Activated T-cell treated with anti-CD3 and anti-CD28 coated beads, Interleukin-2, amount 50 U/mL, for 1 hour (primary cell): Measurements from ENCODE around the gene POFUT2.
"Not testable (repeated sequence)": the region's sequence is repeated elsewhere in the genome, so short reads cannot be mapped to it uniquely, and the experiment has no call there.

Experiments
- DNase-seq: peaks from one replicate; pipeline ENCODE4 v3.0.0-alpha.2; 2020

POFUT2 gene

DNA sequence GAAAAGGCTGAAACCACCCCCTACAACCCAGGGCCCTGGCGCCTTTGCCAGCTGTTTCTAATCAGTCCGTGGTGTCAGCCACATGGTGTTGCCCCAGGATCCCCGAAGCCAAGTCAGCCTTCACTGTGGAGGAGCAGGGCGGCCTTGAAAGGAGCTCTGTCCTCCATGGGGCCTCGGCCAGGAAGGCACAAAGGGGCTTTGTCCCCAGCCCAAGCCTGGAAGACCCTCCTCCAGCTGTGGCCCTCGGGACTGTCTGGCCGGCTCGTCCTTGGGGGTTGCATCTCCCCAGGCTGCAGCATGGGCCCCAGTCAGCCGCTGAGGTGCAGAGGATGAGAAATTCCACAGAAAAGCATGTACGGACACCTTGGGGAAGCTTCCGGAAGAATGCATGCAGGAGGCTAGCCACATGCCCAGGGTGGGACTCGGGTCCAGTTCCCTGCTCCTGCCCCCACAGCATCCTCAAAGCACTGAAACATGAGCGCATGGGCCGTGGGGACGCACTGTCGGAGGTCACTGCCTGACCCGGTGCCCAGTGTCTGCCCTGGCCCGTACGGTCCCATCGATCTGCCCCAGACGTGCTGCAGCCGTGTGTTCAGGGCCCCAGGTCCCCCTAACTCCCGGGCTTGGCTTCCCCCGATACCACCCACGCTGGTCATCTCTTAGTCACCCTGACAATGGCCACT lies 38.6 kb upstream of the POFUT2 start:
- DNase-seq, result no peak

DNA sequence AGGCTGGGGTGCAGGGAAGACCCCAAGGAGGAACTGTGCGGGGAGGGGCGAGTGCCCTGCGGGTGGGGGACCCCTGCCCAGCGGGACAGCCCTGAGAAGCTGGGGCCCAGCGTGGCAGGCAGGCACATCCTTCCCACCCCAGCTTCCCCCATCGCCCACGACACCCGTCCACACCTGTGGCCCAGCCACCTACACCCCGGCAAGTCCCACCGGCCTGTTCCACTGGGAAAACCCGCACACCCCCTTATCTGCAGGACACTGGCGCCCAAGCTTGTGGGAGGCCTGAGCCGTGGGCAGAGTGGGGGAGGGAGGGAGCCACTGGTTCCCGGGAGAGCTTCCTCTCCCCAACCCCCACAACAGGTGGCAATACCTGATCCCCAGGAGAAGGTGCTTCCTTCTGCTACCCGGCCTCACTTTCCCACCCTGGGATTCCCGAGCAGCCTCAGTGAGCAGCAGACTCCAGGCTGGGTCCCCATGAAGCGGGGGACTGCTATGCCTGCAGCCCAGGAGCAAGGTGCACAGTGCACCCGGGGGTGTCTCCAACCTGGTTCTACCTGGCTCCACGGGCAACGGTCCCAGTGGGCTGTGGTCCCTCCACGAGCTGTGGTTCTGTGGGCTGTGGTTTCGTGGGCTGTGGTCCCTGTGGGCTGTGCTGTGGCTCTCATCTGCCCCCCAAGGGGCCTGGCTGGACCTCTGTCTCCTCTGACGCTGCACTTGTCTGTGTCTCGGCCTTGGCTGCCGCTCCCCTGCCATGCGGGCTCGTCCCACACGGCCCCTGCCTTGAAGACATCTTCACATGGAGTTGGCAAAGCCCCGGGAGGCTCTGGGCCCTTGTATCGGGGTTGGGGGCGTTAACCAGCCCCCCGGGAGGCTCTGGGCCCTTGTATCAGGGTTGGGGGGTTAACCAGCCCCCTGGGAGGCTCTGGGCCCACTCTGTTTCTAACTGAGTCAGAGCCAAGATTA lies 37.8 kb upstream of the POFUT2 start:
- DNase-seq, result no peak

DNA sequence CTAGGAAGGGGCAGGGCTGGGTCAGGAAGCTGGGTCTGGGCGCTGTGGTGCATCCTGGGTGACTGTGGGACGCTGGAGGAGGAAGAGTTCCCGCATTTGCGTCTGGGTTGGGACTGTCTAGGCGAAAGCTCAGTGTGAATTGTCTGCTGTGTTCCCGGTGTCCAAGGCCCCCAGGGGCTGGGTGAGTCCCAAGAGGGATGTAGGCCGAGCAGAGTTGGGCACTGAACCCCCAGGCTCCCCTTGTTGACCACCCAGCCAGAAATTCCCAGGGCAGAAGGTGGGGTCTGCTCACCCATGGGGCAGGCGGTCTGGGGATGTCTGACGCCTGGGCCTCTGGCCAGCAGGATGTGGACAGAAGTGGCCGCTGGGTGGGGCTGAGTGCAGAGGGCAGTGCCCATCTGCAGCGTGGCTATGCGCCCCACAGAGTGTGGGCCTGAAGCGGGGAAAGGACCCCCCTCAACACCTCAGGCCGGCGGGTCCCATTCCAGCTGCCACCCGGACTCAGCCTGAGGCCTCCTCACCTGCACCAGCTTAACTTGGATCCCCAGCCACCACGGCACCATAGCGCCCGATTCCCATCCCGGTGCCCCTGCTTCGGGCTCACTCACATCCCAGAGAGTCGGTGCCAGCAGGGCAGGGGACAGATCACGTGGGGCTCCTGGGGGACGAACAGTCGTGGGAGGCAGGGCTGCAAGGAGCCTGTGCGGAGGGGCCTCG lies 37.0 kb upstream of the POFUT2 start:
- no peak for DNase-seq

DNA sequence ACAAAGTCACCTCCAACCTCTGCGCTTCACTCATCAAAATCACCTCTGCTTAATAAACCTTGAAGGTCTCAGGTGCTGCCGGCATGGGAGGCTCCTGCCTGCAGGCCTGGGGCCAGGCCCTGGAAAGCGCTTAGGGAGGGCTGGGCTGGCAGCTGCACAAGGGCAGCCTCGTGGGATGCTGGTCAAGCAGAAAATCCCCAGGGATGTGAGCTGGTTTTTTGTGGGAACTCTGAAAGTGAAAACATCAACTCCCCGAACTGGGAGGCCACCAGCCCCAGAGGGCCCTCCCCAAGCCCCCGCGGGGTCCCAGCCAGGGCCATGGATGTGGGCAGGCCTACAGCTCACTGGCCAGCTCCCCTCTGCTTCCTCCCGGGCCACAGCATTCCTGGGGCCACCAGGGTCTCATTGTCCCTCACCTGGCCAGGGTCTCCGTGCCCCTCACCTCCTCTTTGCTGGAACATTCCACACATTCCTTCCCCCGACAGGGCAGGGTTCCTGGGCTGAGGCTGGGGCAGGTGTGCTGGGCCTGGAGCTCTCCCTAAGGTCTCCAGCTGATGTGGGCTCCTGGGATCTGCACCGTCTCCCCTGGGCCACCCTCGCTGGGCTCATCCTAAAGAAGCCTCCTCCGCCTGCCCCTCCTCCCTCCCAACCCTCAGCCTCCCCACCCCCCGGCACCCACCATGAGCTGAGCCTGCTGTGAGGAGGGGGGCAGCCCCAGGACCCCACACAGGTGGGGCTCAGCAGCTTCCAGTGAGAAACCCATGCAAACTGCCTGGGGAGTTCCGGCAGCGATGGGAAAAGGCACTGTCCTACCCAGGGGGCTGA lies 36.0 kb upstream of the POFUT2 start:
- no peak for DNase-seq

DNA sequence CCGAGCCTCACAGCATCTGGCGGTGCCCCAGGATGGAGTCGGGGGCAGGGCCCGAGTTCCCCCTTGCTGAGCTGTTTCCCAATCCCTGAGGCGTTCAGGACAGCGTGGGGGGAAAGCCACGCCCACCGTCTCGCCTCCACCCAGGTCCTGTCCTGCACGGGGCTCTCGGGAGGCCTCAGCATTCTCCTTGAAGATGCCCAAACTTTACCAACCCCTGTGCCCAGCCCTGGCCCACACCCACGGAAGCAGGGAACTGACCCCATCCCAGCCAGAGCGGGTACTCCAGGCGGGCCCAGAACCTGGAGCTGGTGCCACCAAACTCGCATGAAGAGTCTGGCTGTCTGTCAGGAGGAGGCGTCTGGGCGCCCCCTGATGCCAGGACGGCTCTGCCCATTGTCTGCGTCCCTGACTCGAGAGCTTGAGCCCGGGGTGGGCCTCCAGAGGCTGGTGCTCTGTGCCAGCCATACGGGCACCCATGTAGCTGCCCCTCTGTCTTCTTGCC lies 35.3 kb upstream of the POFUT2 start:
- DNase-seq, result no peak

DNA sequence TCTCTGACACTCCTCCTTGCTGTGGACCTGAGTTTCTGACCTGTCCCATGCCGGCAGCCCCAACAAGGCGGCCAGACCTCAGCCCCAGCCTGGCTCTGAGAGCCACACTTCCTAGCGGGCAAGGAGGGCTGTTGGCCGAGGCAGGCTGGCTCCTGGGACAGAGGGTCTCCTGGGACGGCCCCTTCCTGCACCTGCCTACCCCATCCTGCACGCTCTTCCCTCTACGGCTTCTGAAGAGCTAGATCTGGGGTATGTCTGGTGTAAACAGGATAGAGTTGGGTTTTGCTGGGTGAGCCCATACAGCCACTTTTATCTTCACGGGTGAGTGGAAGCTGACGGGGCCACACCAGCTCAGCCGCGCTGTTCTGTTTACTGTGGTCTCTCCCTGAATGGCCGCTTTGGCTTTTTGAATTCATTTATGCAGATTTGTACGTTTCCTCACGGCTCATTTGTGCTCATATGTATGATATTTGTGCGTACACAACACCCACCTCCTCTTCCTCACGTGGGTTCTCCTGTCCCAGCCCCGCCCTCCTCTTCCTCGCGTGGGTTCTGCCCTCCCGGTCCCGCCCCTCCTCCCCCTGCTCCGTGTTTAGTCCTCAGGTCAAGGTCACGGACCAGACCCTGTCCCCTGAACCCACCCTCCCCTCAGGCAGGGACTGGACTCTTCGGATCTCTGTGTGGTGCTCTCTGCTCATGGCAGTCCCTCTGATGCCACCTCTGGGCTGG lies 34.7 kb upstream of the POFUT2 start:
- DNase-seq, result peak; percentile 38

DNA sequence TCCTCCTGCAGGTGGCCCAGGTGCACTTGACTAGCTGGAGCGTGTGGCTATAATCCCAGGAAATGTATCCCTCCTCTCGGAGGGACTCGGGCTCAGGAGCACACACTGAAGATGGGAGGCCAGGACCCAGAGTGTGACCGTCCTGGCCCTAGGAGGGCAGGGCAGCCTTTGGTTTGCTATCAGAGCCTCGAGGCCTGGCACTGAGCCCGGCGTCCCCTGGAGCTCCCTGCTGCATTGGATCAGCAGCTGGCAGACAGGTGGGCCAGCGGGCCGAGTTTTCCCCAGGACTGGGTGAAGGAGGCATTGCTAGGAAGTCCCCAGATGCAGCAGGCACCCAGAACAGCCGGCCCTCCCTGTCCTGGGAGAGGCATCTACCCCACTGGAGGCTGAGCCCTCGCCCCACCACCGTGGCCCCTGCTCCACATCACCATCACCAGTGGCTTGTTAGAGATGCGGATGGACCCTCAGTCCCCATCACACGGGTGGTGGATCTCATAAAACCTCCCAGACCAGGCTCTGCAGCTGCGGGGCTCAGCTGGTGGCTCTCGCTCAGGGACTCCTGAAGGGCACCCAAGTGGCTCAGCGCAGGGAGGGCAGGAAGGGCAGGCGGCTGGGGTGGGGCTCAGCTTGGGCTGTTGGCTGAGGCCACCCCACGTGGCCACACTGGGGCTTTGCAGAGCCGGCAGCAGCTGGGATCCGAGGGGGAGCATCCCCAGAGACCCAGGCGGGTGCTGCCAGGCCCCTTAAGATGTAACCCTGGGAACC lies 32.7 kb upstream of the POFUT2 start:
- no peak for DNase-seq

DNA sequence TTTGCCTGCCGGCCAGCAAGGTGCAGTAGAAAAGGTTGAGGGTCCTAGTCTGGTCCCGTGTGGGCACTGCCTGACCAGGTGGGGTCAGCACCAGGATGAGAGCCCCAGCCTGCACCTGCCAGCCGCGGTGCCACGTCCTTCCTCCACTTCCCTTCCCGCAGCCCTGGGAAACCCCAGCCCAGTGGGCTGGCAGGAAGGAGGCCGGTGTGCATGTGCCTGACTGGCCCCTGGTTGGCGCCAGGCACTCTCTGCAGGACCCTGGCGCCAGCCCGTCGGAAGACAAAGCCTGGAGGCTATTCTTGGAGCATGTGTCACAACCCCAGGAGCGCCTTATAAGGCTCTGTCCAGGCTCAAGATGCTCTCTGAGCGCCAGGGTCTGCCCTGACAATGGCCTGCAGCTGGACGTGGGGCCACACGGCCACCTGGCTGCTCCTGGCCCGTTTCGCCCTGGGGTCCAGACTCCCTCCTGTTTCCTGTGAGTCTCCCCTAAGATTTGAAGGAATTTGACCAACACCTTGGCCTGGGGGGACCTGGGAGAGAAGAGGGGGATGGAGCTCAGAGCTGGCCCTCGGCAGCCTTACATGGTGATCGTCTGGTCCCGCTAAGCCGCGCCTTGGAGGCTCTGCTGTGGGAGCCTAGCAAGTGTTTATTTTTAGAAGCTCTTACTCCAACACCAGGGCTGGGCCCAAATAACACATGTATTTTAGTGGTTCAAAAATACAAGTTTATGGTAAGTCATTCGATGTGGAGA lies 31.9 kb upstream of the POFUT2 start:
- DNase-seq, result no peak

DNA sequence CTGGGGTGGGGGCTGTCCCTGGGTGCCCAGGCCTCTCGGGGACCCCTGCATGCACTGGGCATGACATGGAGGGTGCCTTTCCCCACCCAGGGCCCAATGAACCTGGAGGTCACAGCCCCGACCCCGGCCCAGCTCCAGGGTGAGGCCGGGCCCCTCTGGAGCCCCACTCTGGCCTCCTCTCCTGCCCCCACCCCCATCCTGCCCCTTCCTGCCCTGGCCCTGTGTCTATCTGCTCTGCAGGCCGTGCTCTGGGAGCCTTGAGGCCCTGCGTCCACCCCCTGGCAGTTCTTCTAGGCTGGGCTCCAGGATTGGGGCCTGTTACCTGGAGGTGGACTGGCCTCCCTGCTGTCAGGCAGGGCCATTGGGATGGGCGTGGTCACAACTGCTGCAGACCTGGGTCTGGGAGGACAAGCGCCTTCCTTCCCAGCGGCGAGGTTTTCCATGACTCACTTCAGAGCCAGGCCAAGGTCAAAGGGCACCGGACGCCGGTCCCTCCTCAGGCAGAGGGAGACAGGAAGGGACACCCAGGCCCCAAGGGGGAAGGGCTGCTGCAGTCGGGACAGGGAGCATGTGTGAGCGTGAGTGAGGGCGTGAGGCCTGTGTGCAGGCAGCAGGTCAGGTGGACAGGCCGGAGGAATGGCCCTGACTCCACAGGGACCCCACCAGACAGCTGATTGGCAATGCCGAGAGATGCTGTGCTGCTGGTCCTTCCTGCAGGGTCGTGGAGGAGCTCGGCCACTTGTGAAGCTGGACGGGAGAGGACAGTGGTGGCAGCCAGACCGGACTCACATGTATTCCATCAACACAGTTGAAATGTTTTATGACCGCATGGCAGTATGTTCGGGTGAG lies 31.1 kb upstream of the POFUT2 start:
- no peak for DNase-seq

DNA sequence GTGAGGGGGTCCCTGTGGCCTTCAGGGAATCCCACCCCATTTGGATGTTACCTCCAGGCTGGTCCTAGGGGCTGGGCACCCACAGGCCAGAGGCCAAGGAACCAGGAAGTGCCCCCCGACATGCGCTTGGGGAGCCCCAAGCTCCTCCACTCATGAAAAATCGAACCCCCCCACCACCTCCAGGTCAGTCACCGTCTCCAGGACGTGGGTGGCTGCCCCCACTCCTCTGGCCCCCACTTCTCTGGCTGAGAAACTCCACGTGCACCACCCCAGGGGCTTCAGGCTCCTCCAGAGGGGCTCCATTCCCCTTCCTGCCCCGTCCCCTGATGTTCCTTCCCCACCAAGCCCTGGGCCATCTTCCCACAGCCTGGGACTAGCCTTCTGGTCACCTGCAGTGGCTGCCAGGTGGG lies 30.5 kb upstream of the POFUT2 start:
- no peak for DNase-seq

DNA sequence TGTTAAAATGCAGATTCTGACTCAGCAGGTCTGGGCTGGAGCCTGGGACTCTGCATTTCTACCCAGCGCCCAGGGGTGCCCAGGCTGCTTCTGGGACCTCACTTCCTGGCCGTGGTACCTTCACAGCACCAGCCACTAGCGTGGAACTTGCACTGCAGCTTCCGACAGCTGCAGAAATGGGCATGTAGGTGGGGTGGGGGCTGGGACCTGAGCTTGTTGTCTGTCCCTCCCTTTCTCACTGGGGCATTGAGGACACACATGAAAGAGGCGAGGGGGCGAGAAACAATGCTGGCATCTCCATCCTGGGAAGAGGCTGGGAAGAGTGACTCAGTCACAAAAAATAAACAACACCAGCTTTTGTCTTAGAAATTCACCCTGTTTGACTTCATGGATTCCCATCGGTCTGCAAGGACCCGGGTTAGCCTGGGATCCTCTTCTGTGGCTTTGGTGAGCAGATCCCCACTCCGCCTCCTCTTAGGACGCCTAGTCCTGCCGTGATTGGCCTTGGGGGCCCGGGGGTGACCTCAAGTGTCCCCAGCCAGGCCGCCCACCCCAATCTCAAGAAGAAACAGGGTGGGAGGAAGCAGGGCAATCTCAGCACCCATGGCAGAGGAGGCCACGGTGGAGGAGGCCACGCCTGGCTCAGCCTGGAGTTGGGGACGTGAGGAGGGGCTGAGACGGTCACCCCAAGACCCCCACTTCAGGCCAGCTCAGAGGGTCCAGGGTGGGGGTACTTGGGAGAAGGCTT lies 29.9 kb upstream of the POFUT2 start:
- no peak for DNase-seq

DNA sequence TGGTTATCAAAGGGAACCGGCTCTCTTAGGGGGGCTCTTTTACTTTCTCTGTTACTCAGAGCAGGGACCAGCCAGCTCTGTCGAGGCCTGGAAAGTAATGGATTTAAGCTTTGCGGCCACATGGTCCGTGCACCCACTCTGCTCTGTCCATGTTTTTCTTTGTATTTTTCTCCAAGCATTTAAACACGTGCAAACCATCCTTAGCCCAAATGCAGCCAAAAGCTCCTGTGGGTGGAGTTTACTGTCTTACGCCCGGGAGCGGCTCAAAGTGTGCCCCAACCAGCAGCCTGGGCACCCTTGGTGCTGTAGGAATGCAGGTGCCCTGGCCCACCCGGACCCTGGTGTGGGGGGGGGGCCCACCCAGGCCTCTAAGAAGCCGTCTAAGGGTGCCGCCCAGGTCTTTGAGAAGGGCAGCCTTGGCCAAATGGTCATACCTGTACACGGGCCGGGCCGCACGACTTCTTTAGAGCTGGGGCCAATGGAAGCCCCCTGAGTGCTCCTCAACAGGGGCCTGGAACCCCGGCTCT lies 29.2 kb upstream of the POFUT2 start:
- no peak for DNase-seq

DNA sequence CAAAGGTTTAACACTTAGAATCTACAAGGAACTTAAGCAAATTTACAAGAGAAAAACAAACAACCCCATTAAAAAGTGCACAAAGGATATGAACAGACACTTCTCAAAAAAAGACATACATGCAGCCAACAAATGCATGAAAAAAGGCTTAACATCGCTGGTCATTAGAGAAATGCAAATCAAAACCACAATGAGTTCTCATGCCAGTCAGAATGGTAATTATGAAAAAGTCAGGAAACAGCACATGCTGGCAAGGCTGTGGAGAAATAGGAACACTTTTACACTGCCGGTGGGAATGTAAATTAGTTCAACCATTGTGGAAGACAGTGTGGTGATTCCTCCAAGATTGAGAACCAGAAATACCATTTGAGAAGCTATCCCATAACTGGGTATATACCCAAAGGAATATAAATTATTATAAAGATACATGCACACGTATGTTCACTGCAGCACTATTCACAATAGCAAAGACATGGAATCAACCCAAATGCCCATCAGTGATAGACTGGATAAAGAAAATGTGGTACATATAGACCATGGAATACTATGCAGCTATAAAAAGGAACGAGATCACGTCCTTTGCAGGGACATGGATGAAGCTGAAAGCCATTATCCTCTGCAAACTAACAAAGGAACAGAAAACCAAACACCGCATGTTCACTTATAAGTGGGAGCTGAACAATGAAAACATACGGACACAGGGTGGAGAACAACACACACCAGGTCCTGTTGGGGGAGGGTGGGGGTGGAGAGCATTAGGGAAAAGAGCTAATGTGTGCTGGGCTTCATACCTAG lies 28.2 kb upstream of the POFUT2 start:
- DNase-seq, result not testable (repeated sequence)

DNA sequence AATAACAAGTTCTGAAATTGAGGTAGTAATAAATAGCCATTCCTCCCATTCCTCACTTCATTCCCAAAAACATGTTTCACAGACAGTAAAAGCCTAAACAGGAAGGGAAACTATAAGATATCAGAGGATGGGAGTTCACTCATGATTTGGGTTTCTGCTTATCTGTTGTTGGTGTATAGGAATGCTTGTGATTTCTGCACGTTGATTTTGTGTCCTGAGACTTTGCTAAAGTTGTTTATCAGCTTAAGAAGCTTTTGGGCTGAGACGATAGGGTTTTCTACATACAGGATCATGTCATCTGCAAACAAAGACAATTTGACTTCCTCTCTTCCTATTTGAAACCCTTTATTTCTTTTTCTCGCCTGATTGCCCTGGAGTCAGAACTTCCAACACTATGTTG lies 26.0 kb upstream of the POFUT2 start:
- no peak for DNase-seq

DNA sequence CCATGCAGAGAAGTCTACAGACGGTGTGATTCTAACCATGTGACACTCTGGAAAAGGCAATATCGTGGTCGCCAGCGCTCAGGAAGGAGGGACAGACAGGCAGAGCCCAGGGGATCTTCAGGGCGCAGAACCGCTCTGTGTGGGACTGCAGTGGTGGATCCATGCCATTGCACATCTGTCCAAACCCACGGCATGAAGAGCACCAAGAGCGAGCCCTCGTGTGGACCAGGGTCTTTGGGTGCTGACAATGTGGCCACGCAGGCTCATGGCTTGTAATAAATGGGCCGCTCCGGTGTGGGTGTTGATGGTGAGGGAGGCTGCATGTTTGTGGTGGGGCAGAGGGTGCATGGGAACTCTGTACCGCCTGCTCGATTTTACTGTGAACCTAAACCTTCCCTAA lies 25.3 kb upstream of the POFUT2 start:
- DNase-seq, result no peak

DNA sequence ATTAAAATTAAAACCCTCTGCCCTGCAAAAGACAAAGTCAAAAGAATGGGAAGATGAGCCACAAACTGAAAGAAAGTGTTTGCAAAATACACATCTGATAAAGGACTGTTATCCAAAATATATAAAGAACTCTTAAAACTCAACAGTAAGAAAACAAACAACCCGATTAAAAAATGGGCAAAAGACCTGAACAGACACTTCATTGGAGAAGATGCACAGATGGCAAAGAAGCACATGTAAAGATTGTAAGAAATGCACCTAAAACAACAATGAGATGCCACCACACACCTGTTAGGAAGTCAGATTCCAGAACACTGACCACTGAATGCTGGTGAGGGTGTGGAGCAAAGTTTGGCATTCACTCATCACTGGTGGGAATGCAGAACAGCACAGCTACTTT lies 24.6 kb upstream of the POFUT2 start:
- no peak for DNase-seq

DNA sequence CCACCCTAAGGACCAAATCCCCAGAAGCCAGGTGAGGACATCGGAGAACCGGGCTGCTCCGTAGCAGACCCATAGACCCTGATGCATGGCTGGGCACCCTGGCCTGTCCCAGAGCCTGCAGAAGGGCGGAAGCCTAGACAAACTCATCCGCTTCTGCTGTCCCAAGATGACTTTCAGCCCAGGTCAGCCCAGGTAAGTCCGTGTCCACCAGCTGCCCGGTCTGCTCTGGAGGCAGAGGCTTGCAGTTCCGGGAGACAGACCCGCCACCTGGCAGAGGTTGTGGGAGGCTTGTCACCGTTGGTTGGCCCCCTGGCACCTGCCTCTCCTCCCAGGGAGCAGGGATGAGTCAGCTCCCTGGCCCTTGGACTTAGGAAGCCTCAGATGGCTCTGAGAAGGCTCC lies 22.8 kb upstream of the POFUT2 start:
- no peak for DNase-seq
